ENCODE data around the gene ANTXR1. TPM values are rescaled to one million over a fixed set of nuclear protein-coding genes. Genes with fewer than 3 reads are reported as not detected.

ANTXR1 gene
- total and polyA plus RNA-seq, 9 of the 15 experiments (the other 6 are each of a cell fraction or from before 2014, with no cell fraction given): 0.07 to 1.00 (median 0.54) TPM

DNA sequence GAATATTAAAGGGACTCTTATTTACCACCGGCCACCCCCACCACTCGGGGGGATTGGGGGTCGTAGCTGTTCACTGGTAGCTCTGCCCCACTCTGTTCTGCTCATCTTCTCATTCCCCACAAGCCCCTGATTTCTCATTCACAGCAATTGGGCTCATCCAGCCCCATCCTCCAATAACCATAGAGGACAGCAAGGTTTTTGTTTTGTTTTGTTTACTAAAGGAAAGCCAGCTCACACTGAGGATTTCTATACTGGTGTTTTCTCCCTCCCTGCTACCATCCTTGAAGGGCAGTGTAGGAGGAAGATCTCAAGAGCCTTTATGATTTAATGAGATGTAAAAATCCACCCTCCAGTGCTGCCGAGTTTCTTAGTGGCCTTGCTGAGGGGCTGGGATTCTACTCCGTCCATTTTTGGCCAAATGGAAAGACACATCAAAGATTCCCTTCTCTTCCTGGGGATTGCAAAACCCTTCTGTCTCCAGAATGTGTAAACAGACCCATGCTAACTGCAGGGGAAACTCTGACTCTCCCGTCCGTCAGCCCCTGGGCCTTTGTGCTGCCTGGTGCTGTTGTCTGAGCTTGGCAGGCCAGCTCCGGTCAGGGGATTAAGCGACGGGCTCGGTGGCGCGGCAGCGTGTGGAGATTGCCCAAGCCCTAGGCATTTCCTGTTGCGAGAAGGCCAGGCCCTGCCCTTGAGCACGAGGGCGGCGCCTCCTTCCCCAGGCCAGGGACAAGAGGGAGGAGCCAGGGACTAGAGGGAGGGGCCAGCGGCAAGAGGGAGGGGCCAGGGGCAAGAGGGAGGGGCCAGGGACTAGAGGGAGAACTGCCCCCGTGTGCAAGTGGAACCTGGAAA lies 165.0 kb downstream of the ANTXR1 start (continued):
- TF ChIP-seq ZNF592 (IDR thresholded peaks at IDR 0.05): peak; percentile 74
- no peak for TF ChIP-seq ZNF586 (CRISPR knock-in tag; conservative IDR thresholded peaks at IDR 0.05)
- no peak for TF ChIP-seq NFXL1 (CRISPR knock-in tag; IDR thresholded peaks at IDR 0.05)
- TF ChIP-seq DPF2 (IDR thresholded peaks at IDR 0.05): peak; percentile 46; the same call in 1 of the 2 replicates
- no peak for TF ChIP-seq CREBBP (IDR thresholded peaks at IDR 0.05; ENCODE audit: low read depth, low read length)
- TF ChIP-seq, protein P1, sequence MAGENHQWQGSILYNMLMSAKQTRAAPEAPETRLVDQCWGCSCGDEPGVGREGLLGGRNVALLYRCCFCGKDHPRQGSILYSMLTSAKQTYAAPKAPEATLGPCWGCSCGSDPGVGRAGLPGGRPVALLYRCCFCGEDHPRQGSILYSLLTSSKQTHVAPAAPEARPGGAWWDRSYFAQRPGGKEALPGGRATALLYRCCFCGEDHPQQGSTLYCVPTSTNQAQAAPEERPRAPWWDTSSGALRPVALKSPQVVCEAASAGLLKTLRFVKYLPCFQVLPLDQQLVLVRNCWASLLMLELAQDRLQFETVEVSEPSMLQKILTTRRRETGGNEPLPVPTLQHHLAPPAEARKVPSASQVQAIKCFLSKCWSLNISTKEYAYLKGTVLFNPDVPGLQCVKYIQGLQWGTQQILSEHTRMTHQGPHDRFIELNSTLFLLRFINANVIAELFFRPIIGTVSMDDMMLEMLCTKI (IDR thresholded peaks at IDR 0.05; ENCODE audit: partially characterized antibody): no peak
- TF ChIP-seq POLR2B (IDR thresholded peaks at IDR 0.05; ENCODE audit: low read depth, partially characterized antibody): peak; percentile 63
- 0 out of 2 replicates have a peak, but pooled peaks have one; percentile 46 for TF ChIP-seq CBFB (CRISPR knock-in tag; IDR thresholded peaks at IDR 0.05)
- TF ChIP-seq, protein P2, sequence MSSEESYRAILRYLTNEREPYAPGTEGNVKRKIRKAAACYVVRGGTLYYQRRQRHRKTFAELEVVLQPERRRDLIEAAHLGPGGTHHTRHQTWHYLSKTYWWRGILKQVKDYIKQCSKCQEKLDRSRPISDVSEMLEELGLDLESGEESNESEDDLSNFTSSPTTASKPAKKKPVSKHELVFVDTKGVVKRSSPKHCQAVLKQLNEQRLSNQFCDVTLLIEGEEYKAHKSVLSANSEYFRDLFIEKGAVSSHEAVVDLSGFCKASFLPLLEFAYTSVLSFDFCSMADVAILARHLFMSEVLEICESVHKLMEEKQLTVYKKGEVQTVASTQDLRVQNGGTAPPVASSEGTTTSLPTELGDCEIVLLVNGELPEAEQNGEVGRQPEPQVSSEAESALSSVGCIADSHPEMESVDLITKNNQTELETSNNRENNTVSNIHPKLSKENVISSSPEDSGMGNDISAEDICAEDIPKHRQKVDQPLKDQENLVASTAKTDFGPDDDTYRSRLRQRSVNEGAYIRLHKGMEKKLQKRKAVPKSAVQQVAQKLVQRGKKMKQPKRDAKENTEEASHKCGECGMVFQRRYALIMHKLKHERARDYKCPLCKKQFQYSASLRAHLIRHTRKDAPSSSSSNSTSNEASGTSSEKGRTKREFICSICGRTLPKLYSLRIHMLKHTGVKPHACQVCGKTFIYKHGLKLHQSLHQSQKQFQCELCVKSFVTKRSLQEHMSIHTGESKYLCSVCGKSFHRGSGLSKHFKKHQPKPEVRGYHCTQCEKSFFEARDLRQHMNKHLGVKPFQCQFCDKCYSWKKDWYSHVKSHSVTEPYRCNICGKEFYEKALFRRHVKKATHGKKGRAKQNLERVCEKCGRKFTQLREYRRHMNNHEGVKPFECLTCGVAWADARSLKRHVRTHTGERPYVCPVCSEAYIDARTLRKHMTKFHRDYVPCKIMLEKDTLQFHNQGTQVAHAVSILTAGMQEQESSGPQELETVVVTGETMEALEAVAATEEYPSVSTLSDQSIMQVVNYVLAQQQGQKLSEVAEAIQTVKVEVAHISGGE (CRISPR knock-in tag; IDR thresholded peaks at IDR 0.05): 0 out of 6 replicates have a peak, but pooled peaks of 1 of the 3 experiments have one; percentile 37
